ENCODE results near the gene NUP62.

DNA sequence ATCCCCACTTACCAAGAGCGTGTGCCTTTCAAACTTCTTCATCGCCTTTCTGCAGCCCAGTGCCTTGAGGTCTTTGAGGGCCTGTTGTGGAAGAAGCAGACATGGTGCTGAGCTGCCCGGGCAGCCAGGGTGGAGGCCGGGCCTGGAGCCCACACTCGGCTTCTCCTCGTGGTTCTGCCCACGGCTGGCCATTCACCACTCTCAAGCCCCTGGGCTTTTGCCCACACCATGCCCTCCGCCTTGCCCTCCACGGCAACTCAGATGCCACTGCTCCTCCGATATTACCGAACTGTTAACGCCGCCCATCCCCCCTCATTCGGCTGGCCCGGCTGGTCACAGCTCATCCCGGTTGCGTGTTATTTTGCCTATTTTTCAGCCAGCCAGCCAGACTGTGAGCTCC is 37.9 kb downstream of the NUP62 start:
- TF ChIP-seq FOS (IDR thresholded peaks at IDR 0.05; ENCODE audit: low read depth, low read length) (no peak), POLR2A (IDR thresholded peaks at IDR 0.05; ENCODE audit: low read depth, low read length) (no peak), BHLHE40 (IDR thresholded peaks at IDR 0.05; ENCODE audit: low read depth, low read length) (no peak), RAD21 (IDR thresholded peaks at IDR 0.05; ENCODE audit: low read length) (no peak), MXI1 (IDR thresholded peaks at IDR 0.05; ENCODE audit: borderline replicate concordance, low read depth, low read length) (no peak)
- TF ChIP-seq, protein P1, sequence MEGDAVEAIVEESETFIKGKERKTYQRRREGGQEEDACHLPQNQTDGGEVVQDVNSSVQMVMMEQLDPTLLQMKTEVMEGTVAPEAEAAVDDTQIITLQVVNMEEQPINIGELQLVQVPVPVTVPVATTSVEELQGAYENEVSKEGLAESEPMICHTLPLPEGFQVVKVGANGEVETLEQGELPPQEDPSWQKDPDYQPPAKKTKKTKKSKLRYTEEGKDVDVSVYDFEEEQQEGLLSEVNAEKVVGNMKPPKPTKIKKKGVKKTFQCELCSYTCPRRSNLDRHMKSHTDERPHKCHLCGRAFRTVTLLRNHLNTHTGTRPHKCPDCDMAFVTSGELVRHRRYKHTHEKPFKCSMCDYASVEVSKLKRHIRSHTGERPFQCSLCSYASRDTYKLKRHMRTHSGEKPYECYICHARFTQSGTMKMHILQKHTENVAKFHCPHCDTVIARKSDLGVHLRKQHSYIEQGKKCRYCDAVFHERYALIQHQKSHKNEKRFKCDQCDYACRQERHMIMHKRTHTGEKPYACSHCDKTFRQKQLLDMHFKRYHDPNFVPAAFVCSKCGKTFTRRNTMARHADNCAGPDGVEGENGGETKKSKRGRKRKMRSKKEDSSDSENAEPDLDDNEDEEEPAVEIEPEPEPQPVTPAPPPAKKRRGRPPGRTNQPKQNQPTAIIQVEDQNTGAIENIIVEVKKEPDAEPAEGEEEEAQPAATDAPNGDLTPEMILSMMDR (conservative IDR thresholded peaks at IDR 0.05; ENCODE audit: low read depth, low read length) = no peak
